ENCODE measurements around the gene PDHX.

DNA sequence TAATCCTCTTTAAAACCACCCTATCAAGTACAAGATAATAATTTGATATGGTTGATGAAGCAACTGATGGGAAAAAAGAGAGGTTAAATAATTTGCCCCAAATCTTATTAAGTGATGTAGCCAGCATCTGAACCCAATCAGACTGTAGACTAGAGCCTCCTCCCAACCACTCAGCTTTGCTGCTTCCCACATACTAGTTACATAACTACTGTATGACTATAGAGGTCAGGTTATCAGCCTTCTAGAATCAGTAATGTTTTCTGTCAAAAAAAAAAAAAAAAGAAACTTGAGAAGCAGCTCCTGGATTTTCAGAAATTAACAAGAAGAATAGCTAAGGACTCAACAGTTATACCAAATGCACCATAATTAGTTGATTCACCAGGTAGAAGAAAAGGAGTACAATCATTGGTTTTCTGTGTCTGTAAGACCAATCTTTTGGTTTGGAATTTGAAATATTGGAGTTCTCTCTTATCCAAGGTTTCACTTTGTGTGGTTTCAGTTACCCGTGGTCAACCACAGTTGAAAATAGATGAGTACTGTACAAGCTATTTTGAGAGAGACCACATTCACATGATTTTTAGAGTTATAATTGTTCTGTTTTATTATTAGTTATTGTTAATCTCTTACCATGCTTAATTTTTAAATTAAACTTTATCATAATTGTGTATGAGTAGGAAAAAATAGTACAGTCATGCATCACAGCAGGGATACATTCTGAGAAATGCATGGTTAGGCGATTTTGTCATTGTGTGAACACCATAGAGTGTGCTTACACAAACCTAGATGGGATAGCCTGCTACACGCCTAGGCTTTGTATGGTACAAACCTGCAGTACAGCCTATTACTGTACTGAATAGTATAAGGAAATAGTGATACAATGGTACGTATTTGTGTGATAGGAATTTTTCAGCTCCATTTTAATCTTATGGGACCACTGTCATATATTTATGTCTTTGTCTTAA, 72.2 kb downstream of the PDHX start:
- TF ChIP-seq, protein P1, sequence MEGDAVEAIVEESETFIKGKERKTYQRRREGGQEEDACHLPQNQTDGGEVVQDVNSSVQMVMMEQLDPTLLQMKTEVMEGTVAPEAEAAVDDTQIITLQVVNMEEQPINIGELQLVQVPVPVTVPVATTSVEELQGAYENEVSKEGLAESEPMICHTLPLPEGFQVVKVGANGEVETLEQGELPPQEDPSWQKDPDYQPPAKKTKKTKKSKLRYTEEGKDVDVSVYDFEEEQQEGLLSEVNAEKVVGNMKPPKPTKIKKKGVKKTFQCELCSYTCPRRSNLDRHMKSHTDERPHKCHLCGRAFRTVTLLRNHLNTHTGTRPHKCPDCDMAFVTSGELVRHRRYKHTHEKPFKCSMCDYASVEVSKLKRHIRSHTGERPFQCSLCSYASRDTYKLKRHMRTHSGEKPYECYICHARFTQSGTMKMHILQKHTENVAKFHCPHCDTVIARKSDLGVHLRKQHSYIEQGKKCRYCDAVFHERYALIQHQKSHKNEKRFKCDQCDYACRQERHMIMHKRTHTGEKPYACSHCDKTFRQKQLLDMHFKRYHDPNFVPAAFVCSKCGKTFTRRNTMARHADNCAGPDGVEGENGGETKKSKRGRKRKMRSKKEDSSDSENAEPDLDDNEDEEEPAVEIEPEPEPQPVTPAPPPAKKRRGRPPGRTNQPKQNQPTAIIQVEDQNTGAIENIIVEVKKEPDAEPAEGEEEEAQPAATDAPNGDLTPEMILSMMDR (IDR thresholded peaks at IDR 0.05; ENCODE audit: insufficient read depth, low read depth, low read length) = no peak
- TF ChIP-seq EZH2 (IDR thresholded peaks at IDR 0.05; ENCODE audit: insufficient read depth, low read length) = no peak
